Stomach (tissue), 4 donors: ENCODE measurements around the gene SPECC1.

Experiments
- POLR2A ChIP-seq, 4 donors: fragments of 450-650 bp; IDR thresholded peaks; one replicate each; pipeline ENCODE4 v1.6.1; 2016; ENCODE audit warnings: antibody characterized with exemption in 4 of 4, control low read depth in 2 of 4, mild to moderate bottlenecking in 1 of 4, moderate library complexity in 1 of 4
- TF ChIP-seq, protein P1 (sequence below), 7 experiments: fragments of 450-650 bp in 4 of 7; fragments of 200-600 bp in 3 of 7; sonication (generic) in 3 of 7; IDR thresholded peaks; one replicate each; pipeline ENCODE4 v1.5.1; 2016 to 2019; ENCODE audit warnings: antibody characterized with exemption in 7 of 7, control low read depth in 2 of 7, mild to moderate bottlenecking in 1 of 7

DNA sequence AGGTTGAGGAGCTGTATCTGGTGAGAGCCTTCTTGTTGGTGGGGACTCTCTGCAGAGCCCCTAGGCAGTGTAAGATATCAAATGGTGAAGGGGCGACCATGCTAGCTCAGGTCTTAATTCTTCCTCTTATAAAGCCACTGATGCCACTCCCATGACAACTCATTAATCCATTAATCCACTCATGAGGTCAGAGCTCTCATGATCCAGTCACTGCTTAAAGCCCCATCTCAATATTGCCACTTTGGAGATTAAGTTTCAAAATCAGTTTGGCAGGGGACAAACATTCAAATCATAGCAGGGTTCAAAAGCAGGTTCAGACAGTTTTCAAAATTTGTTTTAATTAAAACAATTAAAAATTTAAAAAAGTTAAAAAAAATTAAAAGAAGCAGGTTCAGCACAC lies 13.1 kb upstream of the SPECC1 start:
- TF ChIP-seq, protein P1, sequence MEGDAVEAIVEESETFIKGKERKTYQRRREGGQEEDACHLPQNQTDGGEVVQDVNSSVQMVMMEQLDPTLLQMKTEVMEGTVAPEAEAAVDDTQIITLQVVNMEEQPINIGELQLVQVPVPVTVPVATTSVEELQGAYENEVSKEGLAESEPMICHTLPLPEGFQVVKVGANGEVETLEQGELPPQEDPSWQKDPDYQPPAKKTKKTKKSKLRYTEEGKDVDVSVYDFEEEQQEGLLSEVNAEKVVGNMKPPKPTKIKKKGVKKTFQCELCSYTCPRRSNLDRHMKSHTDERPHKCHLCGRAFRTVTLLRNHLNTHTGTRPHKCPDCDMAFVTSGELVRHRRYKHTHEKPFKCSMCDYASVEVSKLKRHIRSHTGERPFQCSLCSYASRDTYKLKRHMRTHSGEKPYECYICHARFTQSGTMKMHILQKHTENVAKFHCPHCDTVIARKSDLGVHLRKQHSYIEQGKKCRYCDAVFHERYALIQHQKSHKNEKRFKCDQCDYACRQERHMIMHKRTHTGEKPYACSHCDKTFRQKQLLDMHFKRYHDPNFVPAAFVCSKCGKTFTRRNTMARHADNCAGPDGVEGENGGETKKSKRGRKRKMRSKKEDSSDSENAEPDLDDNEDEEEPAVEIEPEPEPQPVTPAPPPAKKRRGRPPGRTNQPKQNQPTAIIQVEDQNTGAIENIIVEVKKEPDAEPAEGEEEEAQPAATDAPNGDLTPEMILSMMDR (IDR thresholded peaks at IDR 0.05) = no peak
- TF ChIP-seq POLR2A (IDR thresholded peaks at IDR 0.05) = no peak
